Breast epithelium (tissue), 3 donors: ENCODE results near the gene CEP112.
"Not testable (repeated sequence)": the region's sequence is repeated elsewhere in the genome, so short reads cannot be mapped to it uniquely, and the experiment has no call there.

Source experiments
- CTCF ChIP-seq, 3 donors: fragments of 450-650 bp; IDR thresholded peaks; one replicate each; pipeline ENCODE4 v1.5.1; 2016 to 2017; ENCODE audit warnings: antibody characterized with exemption in 3 of 3, mild to moderate bottlenecking in 3 of 3, moderate library complexity in 3 of 3
- POLR2A ChIP-seq: fragments of 450-650 bp; IDR thresholded peaks from one replicate; pipeline ENCODE4 v1.6.1; 2016; ENCODE audit warnings: antibody characterized with exemption, mild to moderate bottlenecking, moderate library complexity

DNA sequence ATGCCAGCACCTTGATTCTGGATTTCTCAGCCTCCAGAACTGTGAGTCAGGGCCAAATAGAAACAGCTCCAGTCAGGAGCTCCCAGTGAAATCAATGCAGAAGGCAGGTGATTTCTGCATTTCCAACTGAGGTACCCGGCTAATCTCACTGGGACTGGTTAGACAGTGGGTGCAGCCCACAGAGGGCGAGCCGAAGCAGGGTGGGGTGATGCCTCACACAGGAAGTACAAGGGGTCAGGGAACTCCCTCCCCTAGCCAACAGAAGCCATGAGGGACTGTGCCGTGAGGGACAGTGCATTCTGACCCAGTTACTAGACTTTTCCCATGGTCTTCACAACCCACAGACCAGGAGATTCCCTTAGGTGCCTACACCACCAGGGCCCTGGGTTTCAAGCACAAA, 36.9 kb downstream of the CEP112 start:
- not testable (repeated sequence) for TF ChIP-seq CTCF (IDR thresholded peaks at IDR 0.05); POLR2A
